HCT116 (cell line): ENCODE results near the gene SLC25A22. TPM values are rescaled to one million over a fixed set of nuclear protein-coding genes. Genes with fewer than 3 reads are reported as not detected.

ENCODE experiments used
- ATAC-seq: fragments of 200-7000 bp; cut with Tn5 transposase; 2 replicates; pipeline ENCODE4 v1.9.1; 2020; ENCODE audit warnings: mild to moderate bottlenecking, moderate library complexity
- BruUV-seq: library from RNA; stranded (reverse); fragments of 400-500 nt; replicated peaks from 2 replicates; lab custom pipeline; 2021; lab: Mats Ljungman, UMichigan
- CTCF ChIA-PET: fragments of 300-600 bp; sonication (Branson Sonifier 250); formaldehyde crosslinking; loops from one replicate; lab custom pipeline; 2021; ENCODE audit warnings: antibody characterized with exemption; lab: Charles Lee
- POLR2A ChIA-PET: fragments of 300-600, 350-600 bp; sonication (Branson Sonifier 250); formaldehyde crosslinking; loops from one replicate; lab custom pipeline; 2021; ENCODE audit warnings: antibody characterized with exemption; lab: Charles Lee
- RAD21 ChIA-PET, 2 experiments: fragments of 300-600 bp; sonication (Branson Sonifier 250); formaldehyde crosslinking; loops; one replicate each; lab custom pipeline; 2023; ENCODE audit warnings: low total read pairs in 2 of 2; ENCODE audit not compliant: uncharacterized antibody in 2 of 2, unreplicated experiment in 2 of 2, low non-redundant PET in 1 of 2; lab: Charles Lee
- DNase-seq: peaks from one replicate; pipeline ENCODE4 v3.0.0-alpha.2; 2010; ENCODE audit warnings: low read depth, low spot score
- H2AFZ ChIP-seq: fragments of 200-600 bp; shearing (Covaris generic), sonication (generic); 2 replicates; pipeline ENCODE4 v1.6.1; 2017; ENCODE audit warnings: low read depth, mixed run types, mixed read lengths, antibody characterized with exemption, low read length; ENCODE audit not compliant: poor library complexity, severe bottlenecking
- H3K27ac ChIP-seq: 2 replicates; pipeline ENCODE4 v1.5.1; 2012; ENCODE audit warnings: low read depth, low read length
- H3K27me3 ChIP-seq: fragments of 200-600 bp; sonication (generic); 2 replicates; pipeline ENCODE4 v1.6.1; 2016; ENCODE audit warnings: mixed run types, low read length, mixed read lengths; ENCODE audit not compliant: insufficient read depth
- H3K36me3 ChIP-seq, 2 experiments: fragments of 200-500 bp in 1 of 2; fragments of 200-600 bp in 1 of 2; sonication (Bioruptor generic) in 1 of 2; sonication (generic) in 1 of 2; 2 replicates each; pipeline versions ENCODE4 v1.5.1 to v1.6.1; 2014 to 2016; ENCODE audit warnings: low read length in 2 of 2, inconsistent platforms in 1 of 2, mixed read lengths in 1 of 2, mixed run types in 1 of 2; ENCODE audit not compliant: insufficient read depth in 2 of 2, control insufficient read depth in 1 of 2
- H3K4me1 ChIP-seq, 2 experiments: fragments of 200-600 bp in 1 of 2; sonication (generic) in 1 of 2; 2 replicates each; pipeline versions ENCODE4 v1.5.1 to v1.6.1; 2012 to 2017; ENCODE audit warnings: low read length in 2 of 2, inconsistent platforms in 1 of 2, mild to moderate bottlenecking in 1 of 2, mixed read lengths in 1 of 2, mixed run types in 1 of 2, moderate library complexity in 1 of 2; ENCODE audit not compliant: insufficient read depth in 2 of 2, control insufficient read depth in 1 of 2
- H3K4me2 ChIP-seq: fragments of 200-600 bp; sonication (generic); 2 replicates; pipeline ENCODE4 v1.6.1; 2017; ENCODE audit warnings: mixed run types, low read length, mixed read lengths
- H3K4me3 ChIP-seq, 2 experiments: fragments of 200-600 bp in 1 of 2; sonication (generic) in 1 of 2; replicated peaks in 1 of 2; 2 replicates each; pipeline ENCODE4 v1.5.1; 2011 to 2016; ENCODE audit warnings: low read length in 2 of 2, control low read depth in 1 of 2, low read depth in 1 of 2, mild to moderate bottlenecking in 1 of 2, mixed read lengths in 1 of 2, mixed run types in 1 of 2
- H3K79me2 ChIP-seq: fragments of 200-600 bp; sonication (generic); 2 replicates; pipeline ENCODE4 v1.6.1; 2017; ENCODE audit warnings: mild to moderate bottlenecking, mixed run types, low read length, moderate library complexity, mixed read lengths; ENCODE audit not compliant: insufficient read depth
- H3K9ac ChIP-seq: fragments of 200-600 bp; sonication (generic); 2 replicates; pipeline ENCODE4 v1.6.1; 2016; ENCODE audit warnings: low read length, mixed read lengths
- H3K9me2 ChIP-seq: fragments of 200-600 bp; sonication (generic), shearing (Covaris generic); 2 replicates; pipeline ENCODE4 v1.6.1; 2017; ENCODE audit warnings: mixed run types, mild to moderate bottlenecking, moderate library complexity; ENCODE audit not compliant: insufficient read depth
- H3K9me3 ChIP-seq, 2 experiments: fragments of 200-500 bp in 1 of 2; fragments of 200-600 bp in 1 of 2; sonication (Bioruptor generic) in 1 of 2; sonication (generic) in 1 of 2; 2 replicates each; pipeline ENCODE4 v1.6.1; 2014 to 2017; ENCODE audit warnings: low read length in 2 of 2, mixed read lengths in 2 of 2, inconsistent platforms in 1 of 2, low read depth in 1 of 2, mild to moderate bottlenecking in 1 of 2, mixed run types in 1 of 2, moderate library complexity in 1 of 2; ENCODE audit not compliant: control insufficient read depth in 1 of 2, insufficient read depth in 1 of 2
- H4K20me1 ChIP-seq: fragments of 200-600 bp; sonication (generic), shearing (Covaris generic); 2 replicates; pipeline ENCODE4 v1.6.1; 2017; ENCODE audit warnings: mixed run types, mild to moderate bottlenecking, moderate library complexity; ENCODE audit not compliant: insufficient read depth
- CBX3 ChIP-seq: IDR thresholded peaks from 2 replicates; pipeline ENCODE4 v1.6.1; 2012; ENCODE audit warnings: low read depth
- CEBPB ChIP-seq: IDR thresholded peaks from 2 replicates; pipeline ENCODE4 v1.6.1; 2012; ENCODE audit warnings: low read depth
- EGR1 ChIP-seq: IDR thresholded peaks from 2 replicates; pipeline ENCODE4 v1.6.1; 2012; ENCODE audit warnings: low read depth
- ELF1 ChIP-seq: IDR thresholded peaks from 2 replicates; pipeline ENCODE4 v1.6.1; 2012; ENCODE audit warnings: low read depth, borderline replicate concordance
- EZH2 ChIP-seq: fragments of 200-600 bp; sonication (generic); IDR thresholded peaks from 2 replicates; pipeline ENCODE4 v1.6.1; 2017; ENCODE audit warnings: antibody characterized with exemption, mixed run types
- EZH2phosphoT487 ChIP-seq: fragments of 200-600 bp; IDR thresholded peaks from 2 replicates; pipeline ENCODE4 v1.6.1; 2018; ENCODE audit warnings: antibody characterized with exemption, borderline replicate concordance
- FOSL1 ChIP-seq: IDR thresholded peaks from 2 replicates; pipeline ENCODE4 v1.6.1; 2012; ENCODE audit warnings: low read depth
- JUND ChIP-seq: IDR thresholded peaks from 2 replicates; pipeline ENCODE4 v1.6.1; 2012
- MAX ChIP-seq: IDR thresholded peaks from 2 replicates; pipeline ENCODE4 v1.6.1; 2012
- POLR2A ChIP-seq: IDR thresholded peaks from 2 replicates; pipeline ENCODE4 v1.7.0; 2011; ENCODE audit warnings: borderline replicate concordance; ENCODE audit not compliant: insufficient read depth, insufficient read length; ENCODE audit errors: extremely low read depth
- POLR2AphosphoS5 ChIP-seq: IDR thresholded peaks from 2 replicates; pipeline ENCODE4 v1.6.1; 2011; ENCODE audit warnings: mild to moderate bottlenecking, low read depth, low read length, moderate library complexity
- RAD21 ChIP-seq: IDR thresholded peaks from 2 replicates; pipeline ENCODE4 v1.6.1; 2012; ENCODE audit warnings: low read depth, mild to moderate bottlenecking
- REST ChIP-seq: IDR thresholded peaks from 2 replicates; pipeline ENCODE4 v1.6.1; 2012; ENCODE audit warnings: low read depth
- SIN3A ChIP-seq: IDR thresholded peaks from 2 replicates; pipeline ENCODE4 v1.6.1; 2012; ENCODE audit warnings: low read depth
- SP1 ChIP-seq: IDR thresholded peaks from 2 replicates; pipeline ENCODE4 v1.6.1; 2012; ENCODE audit warnings: low read depth
- SRF ChIP-seq: IDR thresholded peaks from 2 replicates; pipeline ENCODE4 v1.6.1; 2012; ENCODE audit warnings: low read depth
- TCF7L2 ChIP-seq: IDR thresholded peaks from 2 replicates; pipeline ENCODE4 v1.7.0; 2011; ENCODE audit warnings: borderline replicate concordance, inconsistent platforms; ENCODE audit not compliant: insufficient read depth, insufficient read length; ENCODE audit errors: extremely low read depth
- YY1 ChIP-seq: IDR thresholded peaks from 2 replicates; pipeline ENCODE4 v1.6.1; 2011; ENCODE audit warnings: low read length, low read depth, moderate library complexity, mild to moderate bottlenecking; ENCODE audit not compliant: insufficient replicate concordance; ENCODE audit errors: extremely low read depth
- ZFX ChIP-seq: fragments of 450-650 bp; IDR thresholded peaks from 2 replicates; pipeline ENCODE4 v1.6.1; 2017
- ZNF274 ChIP-seq: fragments of 200-500 bp; sonication (Bioruptor generic); IDR thresholded peaks from 2 replicates; pipeline ENCODE4 v1.6.1; 2014; ENCODE audit warnings: mild to moderate bottlenecking, low read depth, low read length, inconsistent platforms
- intact Hi-C: fragments of 100-400 bp; cut with micrococcal nuclease; formaldehyde crosslinking; loops from 2 replicates; pipeline ENCODE4 v1.10.0; 2022
- total RNA-seq: library from RNA; stranded (reverse); gene quantifications from one replicate; pipeline ENCODE4 v1.2.1, GENCODE V29; 2021; ENCODE audit not compliant: unreplicated experiment
- TF ChIP-seq, protein P1 (sequence below): IDR thresholded peaks from 2 replicates; pipeline ENCODE4 v1.6.1; 2011; ENCODE audit warnings: mild to moderate bottlenecking, low read length, moderate library complexity; ENCODE audit not compliant: insufficient replicate concordance; ENCODE audit errors: extremely low read depth

The SLC25A22 gene
- total RNA-seq, 1 experiment from 2014 or later, result 62.0 TPM

DNA sequence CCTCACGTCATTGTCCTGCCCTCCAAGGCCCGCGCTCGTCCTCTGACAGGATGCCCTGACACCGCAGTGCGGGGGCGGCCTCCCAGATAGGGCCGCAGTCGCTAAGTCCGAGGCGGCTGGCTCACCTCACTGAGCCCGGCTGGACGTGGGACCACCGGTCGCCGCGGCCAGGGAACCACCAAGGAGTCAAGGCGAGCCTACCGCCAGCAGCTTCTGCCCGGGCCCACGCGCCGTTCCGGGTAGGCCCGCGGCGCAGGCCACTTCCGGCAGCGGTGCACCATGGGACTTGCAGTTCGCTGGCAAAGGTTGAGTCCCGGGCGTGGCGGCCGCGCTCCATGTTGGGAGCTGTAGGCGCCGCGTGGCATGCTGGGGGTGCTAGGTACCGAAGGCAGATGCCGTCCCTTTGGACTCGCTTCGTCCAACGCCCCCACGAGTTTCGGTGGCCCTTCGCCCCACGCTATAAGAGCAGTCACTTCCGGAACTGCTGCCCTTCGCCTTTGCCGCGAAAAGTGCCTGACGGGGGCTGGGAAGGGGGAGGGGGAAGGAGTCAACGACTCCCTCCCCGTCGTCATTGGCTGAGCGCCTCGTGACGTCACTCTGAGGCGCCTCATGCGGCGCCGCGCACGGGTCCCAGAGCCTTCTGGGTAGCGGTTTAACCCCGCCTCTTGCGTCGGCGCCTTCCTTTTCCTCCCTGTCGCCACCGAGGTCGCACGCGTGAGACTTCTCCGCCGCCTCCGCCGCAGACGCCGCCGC lies 11.4 kb upstream of the SLC25A22 start, which contains the start of gene RPLP2:
TSS of gene RPLP2 (plus strand) at position 681 of the 753 bp plus-strand sequence. CDS start 268 bp downstream, outside the sequence.
- intact Hi-C loops, result loop anchor here (1.0 to 5.0 kb wide), 2 partner anchors 13 to 33 kb away; partner anchors contain the start of genes POLR2L and TSPAN4
- peaks cover 17% of the 10 kb centered on the region; the same call in 1 of the 2 replicates for H4K20me1 ChIP-seq
- RAD21 ChIA-PET, result no interaction called here
- H3K9me3 ChIP-seq, result no peaks in the 10 kb centered on the region
- H3K9ac ChIP-seq, result peak within 1 kb of the TSS; percentile 100
- no peaks in the 10 kb centered on the region for H3K27me3 ChIP-seq
- no TSS peak for BruUV-seq
- CTCF ChIA-PET, result interaction anchor here (1.0 to 1.5 kb wide), 3 partner anchors 8 to 29 kb away, joined by 3 to 7 read pairs (median 3); partner anchors contain the start of gene PNPLA2
- H3K9me2 ChIP-seq, result no peaks in the 10 kb centered on the region
- ATAC-seq, result peak; percentile 69
- peak within 1 kb of the TSS; percentile 93 for H3K27ac ChIP-seq
- peaks cover 21 to 38% of the 10 kb centered on the region in 2 experiments for H3K36me3 ChIP-seq
- POLR2A ChIA-PET, result interaction anchor here (1.0 to 4.4 kb wide), 7 partner anchors 10 to 33 kb away, joined by 3 to 45 read pairs (median 6); partner anchors contain the start of genes CRACR2B, PNPLA2 and TSPAN4
- H3K4me2 ChIP-seq, result peak within 1 kb of the TSS; percentile 88
- peaks cover 19 to 55% of the 10 kb centered on the region in 2 experiments for H3K4me1 ChIP-seq
- no peak within 1 kb of the TSS for H2AFZ ChIP-seq
- DNase-seq, result peak; percentile 93
- H3K79me2 ChIP-seq, result peaks cover 55% of the 10 kb centered on the region
- H3K4me3 ChIP-seq, result peak within 1 kb of the TSS; percentile 82 to 97
- TF ChIP-seq SRF (no peak), ELF1 (no peak), SIN3A (no peak), FOSL1 (no peak), REST (no peak), CBX3 (no peak), POLR2AphosphoS5 (peak; percentile 88), POLR2A (peak; percentile 48), ZNF274 (no peak), CEBPB (no peak), EZH2phosphoT487 (no peak), YY1 (peak; percentile 61), JUND (no peak), RAD21 (no peak), EGR1 (no peak), SP1 (no peak), ZFX (peak; percentile 99), MAX (no peak), TCF7L2 (peak; percentile 34), EZH2 (no peak)
- TF ChIP-seq, protein P1, sequence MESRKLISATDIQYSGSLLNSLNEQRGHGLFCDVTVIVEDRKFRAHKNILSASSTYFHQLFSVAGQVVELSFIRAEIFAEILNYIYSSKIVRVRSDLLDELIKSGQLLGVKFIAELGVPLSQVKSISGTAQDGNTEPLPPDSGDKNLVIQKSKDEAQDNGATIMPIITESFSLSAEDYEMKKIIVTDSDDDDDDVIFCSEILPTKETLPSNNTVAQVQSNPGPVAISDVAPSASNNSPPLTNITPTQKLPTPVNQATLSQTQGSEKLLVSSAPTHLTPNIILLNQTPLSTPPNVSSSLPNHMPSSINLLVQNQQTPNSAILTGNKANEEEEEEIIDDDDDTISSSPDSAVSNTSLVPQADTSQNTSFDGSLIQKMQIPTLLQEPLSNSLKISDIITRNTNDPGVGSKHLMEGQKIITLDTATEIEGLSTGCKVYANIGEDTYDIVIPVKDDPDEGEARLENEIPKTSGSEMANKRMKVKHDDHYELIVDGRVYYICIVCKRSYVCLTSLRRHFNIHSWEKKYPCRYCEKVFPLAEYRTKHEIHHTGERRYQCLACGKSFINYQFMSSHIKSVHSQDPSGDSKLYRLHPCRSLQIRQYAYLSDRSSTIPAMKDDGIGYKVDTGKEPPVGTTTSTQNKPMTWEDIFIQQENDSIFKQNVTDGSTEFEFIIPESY, result no peak
